ENCODE data around the gene RIN2. TPM values are rescaled to one million over a fixed set of nuclear protein-coding genes. Genes with fewer than 3 reads are reported as not detected.

The RIN2 gene
- total RNA-seq, 2 donors from 2014 or later, result 17.0 to 19.6 TPM

DNA sequence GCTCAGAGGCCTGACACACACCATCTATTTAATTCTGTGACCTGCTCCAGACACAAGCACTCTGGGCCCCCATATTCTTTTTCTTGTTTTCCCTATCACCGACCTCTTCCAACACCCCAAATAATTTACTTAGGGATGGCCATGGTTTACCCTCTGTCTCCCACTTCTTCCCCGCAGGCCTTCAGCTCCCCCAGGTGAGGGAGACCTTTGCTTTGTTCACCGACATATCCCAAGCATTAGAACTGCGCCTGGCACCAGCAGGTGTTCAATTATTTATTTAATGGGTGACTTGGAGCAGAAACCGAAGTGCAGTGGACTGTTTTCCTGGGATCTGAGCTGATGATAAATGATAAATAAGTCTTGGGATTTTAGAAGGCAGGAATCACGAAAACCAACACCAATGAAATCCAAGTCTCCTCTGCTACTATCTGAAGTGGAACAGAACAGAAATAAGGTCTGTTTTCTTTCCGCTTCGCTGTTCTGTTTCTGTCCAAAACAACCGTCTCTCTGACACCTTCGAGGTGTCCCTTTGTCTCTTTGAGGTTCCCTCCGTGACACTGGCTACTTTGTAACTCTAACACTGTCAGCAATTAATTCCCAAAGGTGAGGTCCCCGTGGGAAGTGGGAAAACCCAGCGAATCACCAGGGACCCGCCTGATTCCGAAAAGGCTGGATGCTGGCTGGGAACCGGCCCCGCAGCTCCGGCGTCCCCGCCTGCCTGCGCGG lies 1.1 kb upstream of the RIN2 start:
- peak overlapping the region; percentile 96 for H3K4me3 Mint-ChIP-seq
- H3K27me3 Mint-ChIP-seq (ENCODE audit: insufficient read depth), result peaks cover 34% of the 10 kb centered on the region
- WGBS, 2 experiments (ENCODE audit: insufficient coverage in 1 of 2, insufficient read length in 1 of 2), result 29 to 56% methylated on average over 8 to 22 of the region's 22 CpGs
- no peaks in the 10 kb centered on the region for H3K36me3 Mint-ChIP-seq (ENCODE audit: low read depth)
- peak overlapping the region; percentile 86 for H3K9ac ChIP-seq (ENCODE audit: extremely low read depth, low read length, poor library complexity, severe bottlenecking)
- H3K4me1 ChIP-seq (ENCODE audit: control insufficient read depth, insufficient read depth, low read length), result peaks cover 4% of the 10 kb centered on the region
- H3K27me3 ChIP-seq (ENCODE audit: control insufficient read depth, insufficient read depth, low read length, poor library complexity, severe bottlenecking), result no peaks in the 10 kb centered on the region
- H3K36me3 ChIP-seq (ENCODE audit: control insufficient read depth, insufficient read depth, low read length), result no peaks in the 10 kb centered on the region
- H3K27ac Mint-ChIP-seq, result peak overlapping the region; percentile 95
- no peaks in the 10 kb centered on the region for H3K9me3 Mint-ChIP-seq
- H3K27ac ChIP-seq (ENCODE audit: low read depth, low read length), result peak overlapping the region; percentile 91
- peaks cover 30% of the 10 kb centered on the region for H3K4me1 Mint-ChIP-seq
- H3K9me3 ChIP-seq (ENCODE audit: control insufficient read depth, low read length), result no peaks in the 10 kb centered on the region
- TF ChIP-seq, protein P1, sequence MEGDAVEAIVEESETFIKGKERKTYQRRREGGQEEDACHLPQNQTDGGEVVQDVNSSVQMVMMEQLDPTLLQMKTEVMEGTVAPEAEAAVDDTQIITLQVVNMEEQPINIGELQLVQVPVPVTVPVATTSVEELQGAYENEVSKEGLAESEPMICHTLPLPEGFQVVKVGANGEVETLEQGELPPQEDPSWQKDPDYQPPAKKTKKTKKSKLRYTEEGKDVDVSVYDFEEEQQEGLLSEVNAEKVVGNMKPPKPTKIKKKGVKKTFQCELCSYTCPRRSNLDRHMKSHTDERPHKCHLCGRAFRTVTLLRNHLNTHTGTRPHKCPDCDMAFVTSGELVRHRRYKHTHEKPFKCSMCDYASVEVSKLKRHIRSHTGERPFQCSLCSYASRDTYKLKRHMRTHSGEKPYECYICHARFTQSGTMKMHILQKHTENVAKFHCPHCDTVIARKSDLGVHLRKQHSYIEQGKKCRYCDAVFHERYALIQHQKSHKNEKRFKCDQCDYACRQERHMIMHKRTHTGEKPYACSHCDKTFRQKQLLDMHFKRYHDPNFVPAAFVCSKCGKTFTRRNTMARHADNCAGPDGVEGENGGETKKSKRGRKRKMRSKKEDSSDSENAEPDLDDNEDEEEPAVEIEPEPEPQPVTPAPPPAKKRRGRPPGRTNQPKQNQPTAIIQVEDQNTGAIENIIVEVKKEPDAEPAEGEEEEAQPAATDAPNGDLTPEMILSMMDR (conservative IDR thresholded peaks at IDR 0.05), result no peak
- DNase-seq, result no peak
- peak overlapping the region; percentile 85 for H3K4me3 ChIP-seq (ENCODE audit: low read length)

DNA sequence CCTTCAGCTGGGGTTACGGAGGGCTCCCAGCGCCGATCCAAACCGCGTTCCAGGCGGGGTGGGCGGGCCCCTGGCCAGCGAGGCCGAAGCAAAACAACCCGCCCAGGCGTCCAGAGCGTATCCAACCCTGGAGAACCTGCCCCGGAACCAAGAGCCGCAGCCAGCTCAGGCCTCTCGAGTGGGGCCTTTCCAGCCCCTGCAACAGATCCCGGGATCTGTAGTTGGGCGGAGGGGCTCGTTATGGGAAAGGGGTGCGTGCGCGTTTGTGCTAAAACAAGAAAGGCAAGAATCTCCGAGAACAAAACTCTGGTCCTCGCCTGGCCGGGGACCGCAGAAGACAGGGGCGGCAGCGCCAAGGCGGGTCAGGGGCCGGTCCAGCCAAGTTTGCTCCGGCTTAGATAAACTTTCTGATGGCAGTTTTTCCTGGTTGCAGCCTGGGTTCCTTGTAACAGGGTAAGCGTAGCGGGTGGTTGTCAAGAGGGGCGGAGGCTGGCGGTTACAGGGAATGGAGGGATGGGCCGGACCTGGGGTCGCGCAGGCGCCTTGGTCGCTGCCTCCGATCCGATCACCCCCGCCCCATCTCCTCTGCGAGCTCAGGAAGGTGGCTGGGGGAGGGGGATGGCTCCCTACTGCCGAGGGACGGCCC lies 448 bp upstream of the RIN2 start:
- peak overlapping the region; percentile 85 for H3K4me3 ChIP-seq (ENCODE audit: low read length)
- H3K4me1 ChIP-seq (ENCODE audit: control insufficient read depth, insufficient read depth, low read length), result peaks cover 4% of the 10 kb centered on the region
- DNase-seq, result peak; percentile 98
- peak overlapping the region; percentile 86 for H3K9ac ChIP-seq (ENCODE audit: extremely low read depth, low read length, poor library complexity, severe bottlenecking)
- peaks cover 24% of the 10 kb centered on the region for H3K4me1 Mint-ChIP-seq
- H3K9me3 Mint-ChIP-seq, result no peaks in the 10 kb centered on the region
- H3K36me3 Mint-ChIP-seq (ENCODE audit: low read depth), result peaks cover 3% of the 10 kb centered on the region
- 0 to 1% methylated on average over 10 to 40 of the region's 45 CpGs for WGBS, 2 experiments (ENCODE audit: insufficient coverage in 1 of 2, insufficient read length in 1 of 2)
- H3K27ac Mint-ChIP-seq, result peak overlapping the region; percentile 95
- no peaks in the 10 kb centered on the region for H3K27me3 ChIP-seq (ENCODE audit: control insufficient read depth, insufficient read depth, low read length, poor library complexity, severe bottlenecking)
- peak overlapping the region; percentile 91 for H3K27ac ChIP-seq (ENCODE audit: low read depth, low read length)
- peak overlapping the region; percentile 96 for H3K4me3 Mint-ChIP-seq
- H3K9me3 ChIP-seq (ENCODE audit: control insufficient read depth, low read length), result no peaks in the 10 kb centered on the region
- peaks cover 34% of the 10 kb centered on the region for H3K27me3 Mint-ChIP-seq (ENCODE audit: insufficient read depth)
- H3K36me3 ChIP-seq (ENCODE audit: control insufficient read depth, insufficient read depth, low read length), result no peaks in the 10 kb centered on the region
- TF ChIP-seq, protein P1 (conservative IDR thresholded peaks at IDR 0.05), result no peak

DNA sequence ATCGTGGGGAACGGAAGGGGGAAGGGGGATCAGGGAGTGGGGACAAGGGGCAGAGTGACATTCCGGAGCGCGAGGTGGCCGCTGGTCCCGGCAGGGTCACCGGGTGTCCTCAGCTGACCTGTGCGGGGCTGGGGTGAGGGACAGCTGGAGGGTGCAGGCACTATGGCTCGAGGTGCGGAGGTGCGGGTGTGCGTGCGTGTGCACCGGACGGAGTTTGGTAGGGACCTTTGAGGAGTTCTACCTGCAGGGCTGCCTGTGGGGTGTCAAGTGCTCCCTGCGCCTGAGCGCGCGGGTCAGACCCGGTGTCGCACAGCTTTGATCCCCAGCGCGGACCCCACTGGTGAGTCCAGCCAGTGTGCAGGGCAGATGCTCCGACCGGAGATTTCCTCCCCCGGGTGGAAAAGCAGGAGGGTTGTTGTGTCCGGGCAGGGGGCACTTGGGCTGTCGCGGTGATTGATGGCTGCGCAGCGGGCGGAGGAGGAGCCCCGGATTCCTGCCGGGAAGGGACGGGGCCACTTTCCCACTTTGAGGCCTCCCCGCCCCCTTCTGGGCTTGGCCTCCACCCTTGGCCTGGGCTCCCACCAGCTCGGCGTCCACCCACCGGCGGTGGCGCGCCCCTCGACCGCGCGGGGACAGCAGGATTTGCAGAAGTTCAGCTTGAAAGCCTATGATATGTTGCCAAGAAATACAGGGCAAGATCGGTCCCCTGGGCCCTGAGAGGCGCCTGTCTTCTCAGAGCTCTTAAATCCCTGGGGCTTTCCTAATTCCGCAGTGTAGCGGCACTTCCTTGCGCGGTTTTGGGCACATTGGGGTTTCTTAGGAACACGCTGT lies 658 bp downstream of the RIN2 start:
- H3K27me3 Mint-ChIP-seq (ENCODE audit: insufficient read depth), result peaks cover 30% of the 10 kb centered on the region
- peak overlapping the region; percentile 85 for H3K4me3 ChIP-seq (ENCODE audit: low read length)
- H3K27ac Mint-ChIP-seq, result peak overlapping the region; percentile 90
- peaks cover 19% of the 10 kb centered on the region for H3K4me1 Mint-ChIP-seq
- no peaks in the 10 kb centered on the region for H3K27me3 ChIP-seq (ENCODE audit: control insufficient read depth, insufficient read depth, low read length, poor library complexity, severe bottlenecking)
- peaks cover 3% of the 10 kb centered on the region for H3K36me3 Mint-ChIP-seq (ENCODE audit: low read depth)
- H3K4me1 ChIP-seq (ENCODE audit: control insufficient read depth, insufficient read depth, low read length), result peaks cover 4% of the 10 kb centered on the region
- H3K4me3 Mint-ChIP-seq, result peak overlapping the region; percentile 96
- 2% methylated on average over 25 to 54 of the region's 54 CpGs for WGBS, 2 experiments (ENCODE audit: insufficient coverage in 1 of 2, insufficient read length in 1 of 2)
- peak overlapping the region; percentile 86 for H3K9ac ChIP-seq (ENCODE audit: extremely low read depth, low read length, poor library complexity, severe bottlenecking)
- H3K9me3 ChIP-seq (ENCODE audit: control insufficient read depth, low read length), result no peaks in the 10 kb centered on the region
- H3K9me3 Mint-ChIP-seq, result no peaks in the 10 kb centered on the region
- peak overlapping the region; percentile 91 for H3K27ac ChIP-seq (ENCODE audit: low read depth, low read length)
- no peaks in the 10 kb centered on the region for H3K36me3 ChIP-seq (ENCODE audit: control insufficient read depth, insufficient read depth, low read length)
- TF ChIP-seq, protein P1 (conservative IDR thresholded peaks at IDR 0.05), result no peak
- peak; percentile 89 for DNase-seq
